HepG2 (cell line): ENCODE results near the gene LIM2. TPM values are rescaled to one million over a fixed set of nuclear protein-coding genes. Genes with fewer than 3 reads are reported as not detected.

Experiments
- ATF3 ChIP-seq: sonication (generic); formaldehyde crosslinking; IDR thresholded peaks from 2 replicates; pipeline ENCODE4 v1.4.0; 2020; ENCODE audit warnings: missing genetic modification reagents
- CSRNP1 ChIP-seq: sonication (generic); formaldehyde crosslinking; IDR thresholded peaks from 2 replicates; pipeline ENCODE4 v1.8.1; 2023; ENCODE audit warnings: mild to moderate bottlenecking, missing genetic modification reagents
- FOXK1 ChIP-seq: sonication (generic); formaldehyde crosslinking; IDR thresholded peaks from 2 replicates; pipeline ENCODE4 v1.4.0; 2020; ENCODE audit warnings: low read depth, missing genetic modification reagents, borderline replicate concordance
- HMG20A ChIP-seq: IDR thresholded peaks from 2 replicates; pipeline ENCODE4 v1.6.1; 2016; ENCODE audit warnings: borderline replicate concordance
- HNF1A ChIP-seq, 2 experiments: sonication (generic) in 1 of 2; formaldehyde crosslinking in 1 of 2; IDR thresholded peaks; 2 replicates each; pipeline versions ENCODE4 v1.4.0 to v1.6.1; 2016 to 2020; ENCODE audit warnings: borderline replicate concordance in 1 of 2, low read depth in 1 of 2, mild to moderate bottlenecking in 1 of 2, missing genetic modification reagents in 1 of 2
- HNF4A ChIP-seq: sonication (generic); formaldehyde crosslinking; IDR thresholded peaks from 2 replicates; pipeline ENCODE4 v1.4.0; 2020; ENCODE audit warnings: missing genetic modification reagents
- IRF9 ChIP-seq: sonication (generic); formaldehyde crosslinking; IDR thresholded peaks from 2 replicates; pipeline ENCODE4 v1.8.0; 2022; ENCODE audit warnings: missing genetic modification reagents, mild to moderate bottlenecking, borderline replicate concordance
- MTF2 ChIP-seq: sonication (generic); formaldehyde crosslinking; IDR thresholded peaks from 2 replicates; pipeline ENCODE4 v1.5.0; 2020; ENCODE audit warnings: missing genetic modification reagents, borderline replicate concordance
- MYNN ChIP-seq: sonication (generic); formaldehyde crosslinking; IDR thresholded peaks from 2 replicates; pipeline ENCODE4 v1.4.0; 2020; ENCODE audit warnings: mild to moderate bottlenecking, low read depth, missing genetic modification reagents
- THAP9 ChIP-seq: sonication (generic); formaldehyde crosslinking; IDR thresholded peaks from 2 replicates; pipeline ENCODE4; 2020; ENCODE audit warnings: missing genetic modification reagents, mild to moderate bottlenecking, borderline replicate concordance
- ZFP90 ChIP-seq: sonication (generic); formaldehyde crosslinking; IDR thresholded peaks from 2 replicates; pipeline ENCODE4 v1.8.0; 2022; ENCODE audit warnings: missing genetic modification reagents, mild to moderate bottlenecking, inconsistent platforms, borderline replicate concordance
- ZIK1 ChIP-seq: sonication (generic); formaldehyde crosslinking; IDR thresholded peaks from 2 replicates; pipeline ENCODE4 v1.5.0; 2020; ENCODE audit warnings: mild to moderate bottlenecking, low read depth, missing genetic modification reagents, borderline replicate concordance
- ZNF44 ChIP-seq: sonication (generic); formaldehyde crosslinking; IDR thresholded peaks from 2 replicates; pipeline ENCODE4 v1.5.1; 2020; ENCODE audit warnings: mild to moderate bottlenecking, missing genetic modification reagents
- ZNF460 ChIP-seq: sonication (generic); formaldehyde crosslinking; IDR thresholded peaks from 2 replicates; pipeline ENCODE4 v1.5.1; 2020; ENCODE audit warnings: missing genetic modification reagents, mild to moderate bottlenecking, borderline replicate concordance
- ZNF552 ChIP-seq: sonication (generic); formaldehyde crosslinking; IDR thresholded peaks from 2 replicates; pipeline ENCODE4 v1.9.0; 2022; ENCODE audit warnings: missing genetic modification reagents, mild to moderate bottlenecking, borderline replicate concordance
- ZNF557 ChIP-seq: sonication (generic); formaldehyde crosslinking; IDR thresholded peaks from 2 replicates; pipeline ENCODE4 v1.4.0; 2020; ENCODE audit warnings: missing genetic modification reagents
- ZNF839 ChIP-seq: sonication (generic); formaldehyde crosslinking; IDR thresholded peaks from 2 replicates; pipeline ENCODE4 v1.4.0; 2020; ENCODE audit warnings: missing genetic modification reagents, mild to moderate bottlenecking, borderline replicate concordance
- polyA plus RNA-seq, 8 experiments: library from polyadenylated mRNA; depleted of rRNA in 3 of 8; stranded (reverse) in 7 of 8; unstranded in 1 of 8; fragments of >200 nt; fragmentation: Illumina TruSeq in 4 of 8; extraction: Trizol in 4 of 8; gene quantifications; 2 replicates each; pipeline versions ENCODE4 v1.2.1 to v1.2.3, GENCODE V29; 2011 to 2016; ENCODE audit warnings: low read depth in 4 of 8, missing spikeins in 1 of 8, mixed read lengths in 1 of 8; ENCODE audit not compliant: insufficient read depth in 1 of 8
- total RNA-seq, 5 experiments: library from RNA; depleted of rRNA; stranded (reverse); fragments of >200 nt; fragmentation: Illumina TruSeq; extraction: Trizol; gene quantifications; 2 replicates each; pipeline ENCODE4 v1.2.3, GENCODE V29; 2016; ENCODE audit warnings: low read depth in 1 of 5

The LIM2 gene
- total and polyA plus RNA-seq, 2 of the 13 experiments (the other 11 are each of a cell fraction or from before 2014, with no cell fraction given), result 1.3 TPM; not detected in 1

- TF ChIP-seq THAP9 (peak; percentile 59; the same call in 1 of the 2 replicates), MYNN (no peak), HMG20A (CRISPR knock-in tag) (0 out of 2 replicates have a peak, but pooled peaks have one; percentile 14), ZFP90 (CRISPR knock-in tag) (peak; percentile 57), IRF9 (CRISPR knock-in tag) (0 out of 2 replicates have a peak, but pooled peaks have one; percentile 30), ZNF839 (CRISPR knock-in tag) (no peak), CSRNP1 (CRISPR knock-in tag) (peak; percentile 58; the same call in 1 of the 2 replicates), FOXK1 (CRISPR knock-in tag) (no peak), ZNF552 (CRISPR knock-in tag) (peak; percentile 76; the same call in 1 of the 2 replicates), ZNF460 (CRISPR knock-in tag) (no peak; the same call in 1 of the 2 replicates), ZNF44 (CRISPR knock-in tag) (no peak), HNF1A (IDR thresholded peaks at IDR 0.05; ENCODE audit: low read depth) (no peak), HNF1A (CRISPR knock-in tag; IDR thresholded peaks at IDR 0.05; ENCODE audit: borderline replicate concordance) (no peak; the same call in 1 of the 2 replicates), MTF2 (CRISPR knock-in tag) (no peak), ZNF557 (no peak), HNF4A (no peak; the same call in 1 of the 2 replicates), ZIK1 (peak; percentile 76; the same call in 1 of the 2 replicates), ATF3 (CRISPR knock-in tag) (no peak)
Measured at GRCh38 chr19:51367565-51368365, 20.0 kb downstream of the LIM2 start (continued).
